ENCODE measurements around the gene GPATCH1. TPM values are rescaled to one million over a fixed set of nuclear protein-coding genes. Genes with fewer than 3 reads are reported as not detected.
"Not testable (repeated sequence)": the region's sequence is repeated elsewhere in the genome, so short reads cannot be mapped to it uniquely, and the experiment has no call there.

GPATCH1 gene
- total RNA-seq, 1 experiment from 2014 or later, result 34.7 TPM

DNA sequence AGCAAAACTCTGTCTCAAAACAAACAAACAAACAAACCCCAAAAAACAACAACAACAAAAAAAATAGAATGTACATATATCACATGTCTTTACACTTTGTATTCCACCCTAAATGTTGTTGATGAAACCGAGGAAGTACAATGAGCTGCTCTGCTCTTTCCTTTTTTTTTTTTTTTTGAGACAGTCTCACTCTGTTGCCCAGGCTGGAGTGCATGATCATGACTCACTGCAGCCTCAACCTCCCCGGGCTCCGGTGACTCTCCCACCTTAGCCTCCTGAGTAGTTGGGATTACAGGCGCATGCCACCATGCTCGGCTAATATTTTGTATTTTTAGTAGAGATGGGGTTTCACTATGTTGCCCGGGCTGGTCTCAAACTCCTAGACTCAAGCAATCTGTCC lies 82.5 kb downstream of the GPATCH1 start:
- H3K36me3 ChIP-seq (ENCODE audit: control insufficient read depth, insufficient read depth, low read length), result no peaks in the 10 kb centered on the region
- no peaks in the 10 kb centered on the region for H3K4me1 ChIP-seq (ENCODE audit: control insufficient read depth, insufficient read depth, low read length)
- no peaks in the 10 kb centered on the region for H3K27me3 ChIP-seq (ENCODE audit: control insufficient read depth, insufficient read depth, low read length)
- TF ChIP-seq, protein P1, sequence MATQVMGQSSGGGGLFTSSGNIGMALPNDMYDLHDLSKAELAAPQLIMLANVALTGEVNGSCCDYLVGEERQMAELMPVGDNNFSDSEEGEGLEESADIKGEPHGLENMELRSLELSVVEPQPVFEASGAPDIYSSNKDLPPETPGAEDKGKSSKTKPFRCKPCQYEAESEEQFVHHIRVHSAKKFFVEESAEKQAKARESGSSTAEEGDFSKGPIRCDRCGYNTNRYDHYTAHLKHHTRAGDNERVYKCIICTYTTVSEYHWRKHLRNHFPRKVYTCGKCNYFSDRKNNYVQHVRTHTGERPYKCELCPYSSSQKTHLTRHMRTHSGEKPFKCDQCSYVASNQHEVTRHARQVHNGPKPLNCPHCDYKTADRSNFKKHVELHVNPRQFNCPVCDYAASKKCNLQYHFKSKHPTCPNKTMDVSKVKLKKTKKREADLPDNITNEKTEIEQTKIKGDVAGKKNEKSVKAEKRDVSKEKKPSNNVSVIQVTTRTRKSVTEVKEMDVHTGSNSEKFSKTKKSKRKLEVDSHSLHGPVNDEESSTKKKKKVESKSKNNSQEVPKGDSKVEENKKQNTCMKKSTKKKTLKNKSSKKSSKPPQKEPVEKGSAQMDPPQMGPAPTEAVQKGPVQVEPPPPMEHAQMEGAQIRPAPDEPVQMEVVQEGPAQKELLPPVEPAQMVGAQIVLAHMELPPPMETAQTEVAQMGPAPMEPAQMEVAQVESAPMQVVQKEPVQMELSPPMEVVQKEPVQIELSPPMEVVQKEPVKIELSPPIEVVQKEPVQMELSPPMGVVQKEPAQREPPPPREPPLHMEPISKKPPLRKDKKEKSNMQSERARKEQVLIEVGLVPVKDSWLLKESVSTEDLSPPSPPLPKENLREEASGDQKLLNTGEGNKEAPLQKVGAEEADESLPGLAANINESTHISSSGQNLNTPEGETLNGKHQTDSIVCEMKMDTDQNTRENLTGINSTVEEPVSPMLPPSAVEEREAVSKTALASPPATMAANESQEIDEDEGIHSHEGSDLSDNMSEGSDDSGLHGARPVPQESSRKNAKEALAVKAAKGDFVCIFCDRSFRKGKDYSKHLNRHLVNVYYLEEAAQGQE (IDR thresholded peaks at IDR 0.05; ENCODE audit: insufficient read depth in 1 of 2, low read depth in 2 of 2, low read length in 1 of 2), result no peak
- TF ChIP-seq SIN3A (IDR thresholded peaks at IDR 0.05; ENCODE audit: borderline replicate concordance, insufficient read depth, low read depth, low read length) (no peak), POLR2AphosphoS5 (IDR thresholded peaks at IDR 0.05; ENCODE audit: low read depth, low read length) (no peak)
- ChIA-PET POLR2A (interaction anchor here (0.6 kb wide), 1 partner anchor 22 kb away, joined by 6 read pairs; no protein-coding TSS in a partner anchor), CTCF (interaction anchor here (0.6 to 1.0 kb wide), 3 partner anchors 13 to 372 kb away, joined by 3 to 8 read pairs (median 5); no protein-coding TSS in a partner anchor)
- BruUV-seq (replicated peaks), result no TSS peak
- intact Hi-C loops (cut with micrococcal nuclease; ENCODE audit: unreplicated experiment), result no loop called here
- H3K27ac ChIP-seq (ENCODE audit: low read length), result no peak overlapping the region
- H3K4me3 ChIP-seq (ENCODE audit: low read depth in 2 of 2, low read length in 2 of 2), result no peak overlapping the region
- ATAC-seq, result no peak
- in situ Hi-C loops (cut with HindIII; ENCODE audit: low pct_unique_long_range_greater_than_20kb, low sequenced_read_pairs), result no loop called here
- H3K9me3 ChIP-seq (ENCODE audit: control insufficient read depth, insufficient read depth, low read depth, low read length), result no peaks in the 10 kb centered on the region; the same call in 1 of the 2 replicates
- DNase-seq (ENCODE audit: low read depth, low spot score), result no peak

GRCh38 chr19:33166037-33166436 lies 85.1 kb downstream of the GPATCH1 start:
- DNase-seq (ENCODE audit: low read depth, low spot score); H3K27me3 ChIP-seq (ENCODE audit: control insufficient read depth, insufficient read depth, low read length); H3K4me1 ChIP-seq (ENCODE audit: control insufficient read depth, insufficient read depth, low read length); H3K36me3 ChIP-seq (ENCODE audit: control insufficient read depth, insufficient read depth, low read length); intact Hi-C loops (cut with micrococcal nuclease; ENCODE audit: unreplicated experiment); H3K4me3 ChIP-seq (ENCODE audit: low read depth in 2 of 2, low read length in 2 of 2); H3K27ac ChIP-seq (ENCODE audit: low read length); ATAC-seq; H3K9me3 ChIP-seq (ENCODE audit: control insufficient read depth, insufficient read depth, low read depth, low read length); in situ Hi-C loops (cut with HindIII; ENCODE audit: low pct_unique_long_range_greater_than_20kb, low sequenced_read_pairs); BruUV-seq (replicated peaks): not testable (repeated sequence)
- CTCF ChIA-PET, result interaction anchor here (0.6 to 1.8 kb wide), 2 partner anchors 11 to 18 kb away, joined by 3 to 5 read pairs; no protein-coding TSS in a partner anchor
- POLR2A ChIA-PET, result interaction anchor here (0.5 to 0.6 kb wide), 2 partner anchors 9 to 608 kb away, joined by 3 to 5 read pairs; no protein-coding TSS in a partner anchor

DNA sequence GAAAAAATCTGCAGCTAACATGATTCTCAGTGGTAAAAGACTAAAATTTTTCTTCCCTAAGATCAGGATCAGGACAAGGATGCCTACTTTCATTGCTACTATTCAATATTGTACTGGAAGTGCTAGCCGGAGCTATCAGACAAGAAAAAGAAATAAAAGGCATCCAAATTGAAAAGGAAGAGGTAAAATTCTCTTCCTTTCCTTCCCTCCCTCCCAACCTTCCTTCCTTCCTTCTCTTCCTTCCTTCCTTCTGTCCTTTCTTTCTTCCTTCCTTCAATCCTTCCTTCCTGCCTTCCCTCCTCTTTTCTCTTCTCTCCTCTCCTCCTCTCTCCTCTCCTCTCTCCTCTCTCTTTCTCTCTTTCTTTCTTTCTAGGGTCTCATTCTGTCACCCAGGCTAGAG lies 86.5 kb downstream of the GPATCH1 start:
- no TSS peak for BruUV-seq (replicated peaks)
- DNase-seq (ENCODE audit: low read depth, low spot score) (no peak), ATAC-seq (no peak)
- H3K4me3 ChIP-seq (ENCODE audit: low read depth in 2 of 2, low read length in 2 of 2), result no peak overlapping the region
- no peaks in the 10 kb centered on the region for H3K27me3 ChIP-seq (ENCODE audit: control insufficient read depth, insufficient read depth, low read length)
- H3K4me1 ChIP-seq (ENCODE audit: control insufficient read depth, insufficient read depth, low read length), result peaks cover 10% of the 10 kb centered on the region
- intact Hi-C loops (cut with micrococcal nuclease; ENCODE audit: unreplicated experiment), result no loop called here
- H3K9me3 ChIP-seq (ENCODE audit: control insufficient read depth, insufficient read depth, low read depth, low read length), result no peaks in the 10 kb centered on the region; the same call in 1 of the 2 replicates
- ChIA-PET CTCF (interaction anchor here (1.8 kb wide), 1 partner anchor 17 kb away, joined by 5 read pairs; no protein-coding TSS in a partner anchor), POLR2A (no interaction called here)
- in situ Hi-C loops (cut with HindIII; ENCODE audit: low pct_unique_long_range_greater_than_20kb, low sequenced_read_pairs), result no loop called here
- TF ChIP-seq TCF7L2 (IDR thresholded peaks at IDR 0.05; ENCODE audit: low read depth, low read length) (no peak), SIN3A (IDR thresholded peaks at IDR 0.05; ENCODE audit: borderline replicate concordance, insufficient read depth, low read depth, low read length) (no peak)
- H3K36me3 ChIP-seq (ENCODE audit: control insufficient read depth, insufficient read depth, low read length), result no peaks in the 10 kb centered on the region
- H3K27ac ChIP-seq (ENCODE audit: low read length), result no peak overlapping the region

DNA sequence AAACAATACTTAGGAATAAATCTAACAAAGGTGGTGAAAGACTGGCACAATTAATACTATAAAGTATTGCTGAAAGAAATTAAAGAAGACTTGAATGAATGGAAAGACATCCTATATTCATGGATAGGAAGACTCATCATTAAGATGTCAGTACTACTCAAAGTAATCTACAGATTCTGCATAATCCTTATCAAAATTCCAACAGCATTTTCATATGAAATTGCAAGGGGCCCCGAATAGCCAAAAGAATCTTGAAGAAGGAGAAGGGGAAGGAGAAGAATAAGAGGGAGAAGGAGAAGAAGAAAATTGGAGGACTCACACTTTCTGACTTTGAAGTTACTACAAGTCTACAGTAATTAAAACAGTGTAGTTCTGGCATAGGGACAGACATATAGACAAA lies 87.5 kb downstream of the GPATCH1 start:
- Histone ChIP-seq H3K27me3 (ENCODE audit: control insufficient read depth, insufficient read depth, low read length) (no peaks in the 10 kb centered on the region), H3K4me1 (ENCODE audit: control insufficient read depth, insufficient read depth, low read length) (peaks cover 17% of the 10 kb centered on the region), H3K27ac (ENCODE audit: low read length) (no peak overlapping the region), H3K4me3 (ENCODE audit: low read depth in 2 of 2, low read length in 2 of 2) (no peak overlapping the region), H3K9me3 (ENCODE audit: control insufficient read depth, insufficient read depth, low read depth, low read length) (no peaks in the 10 kb centered on the region; the same call in 1 of the 2 replicates), H3K36me3 (ENCODE audit: control insufficient read depth, insufficient read depth, low read length) (no peaks in the 10 kb centered on the region)
- POLR2A ChIA-PET, result no interaction called here
- CTCF ChIA-PET, result no interaction called here
- no TSS peak for BruUV-seq (replicated peaks)
- ATAC-seq (no peak), DNase-seq (ENCODE audit: low read depth, low spot score) (no peak)
- intact Hi-C loops (cut with micrococcal nuclease; ENCODE audit: unreplicated experiment), result no loop called here
- TF ChIP-seq, protein P1 (IDR thresholded peaks at IDR 0.05; ENCODE audit: insufficient read depth in 1 of 2, low read depth in 2 of 2, low read length in 1 of 2), result no peak
- TF ChIP-seq SIN3A (IDR thresholded peaks at IDR 0.05; ENCODE audit: borderline replicate concordance, insufficient read depth, low read depth, low read length) (no peak), TCF7L2 (IDR thresholded peaks at IDR 0.05; ENCODE audit: low read depth, low read length) (no peak), POLR2AphosphoS5 (IDR thresholded peaks at IDR 0.05; ENCODE audit: low read depth, low read length) (no peak)
- TF ChIP-seq, protein P2, sequence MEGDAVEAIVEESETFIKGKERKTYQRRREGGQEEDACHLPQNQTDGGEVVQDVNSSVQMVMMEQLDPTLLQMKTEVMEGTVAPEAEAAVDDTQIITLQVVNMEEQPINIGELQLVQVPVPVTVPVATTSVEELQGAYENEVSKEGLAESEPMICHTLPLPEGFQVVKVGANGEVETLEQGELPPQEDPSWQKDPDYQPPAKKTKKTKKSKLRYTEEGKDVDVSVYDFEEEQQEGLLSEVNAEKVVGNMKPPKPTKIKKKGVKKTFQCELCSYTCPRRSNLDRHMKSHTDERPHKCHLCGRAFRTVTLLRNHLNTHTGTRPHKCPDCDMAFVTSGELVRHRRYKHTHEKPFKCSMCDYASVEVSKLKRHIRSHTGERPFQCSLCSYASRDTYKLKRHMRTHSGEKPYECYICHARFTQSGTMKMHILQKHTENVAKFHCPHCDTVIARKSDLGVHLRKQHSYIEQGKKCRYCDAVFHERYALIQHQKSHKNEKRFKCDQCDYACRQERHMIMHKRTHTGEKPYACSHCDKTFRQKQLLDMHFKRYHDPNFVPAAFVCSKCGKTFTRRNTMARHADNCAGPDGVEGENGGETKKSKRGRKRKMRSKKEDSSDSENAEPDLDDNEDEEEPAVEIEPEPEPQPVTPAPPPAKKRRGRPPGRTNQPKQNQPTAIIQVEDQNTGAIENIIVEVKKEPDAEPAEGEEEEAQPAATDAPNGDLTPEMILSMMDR (IDR thresholded peaks at IDR 0.05), result no peak
- in situ Hi-C loops (cut with HindIII; ENCODE audit: low pct_unique_long_range_greater_than_20kb, low sequenced_read_pairs), result no loop called here
